Measurements from ENCODE around the gene ATRN. TPM values are rescaled to one million over a fixed set of nuclear protein-coding genes. Genes with fewer than 3 reads are reported as not detected.
"Not testable (repeated sequence)": the region's sequence is repeated elsewhere in the genome, so short reads cannot be mapped to it uniquely, and the experiment has no call there.

Gene ATRN
- total and polyA plus RNA-seq, 2 of the 8 experiments (the other 6 are each of a cell fraction or from before 2014, with no cell fraction given): 12.0 to 17.4 TPM

DNA sequence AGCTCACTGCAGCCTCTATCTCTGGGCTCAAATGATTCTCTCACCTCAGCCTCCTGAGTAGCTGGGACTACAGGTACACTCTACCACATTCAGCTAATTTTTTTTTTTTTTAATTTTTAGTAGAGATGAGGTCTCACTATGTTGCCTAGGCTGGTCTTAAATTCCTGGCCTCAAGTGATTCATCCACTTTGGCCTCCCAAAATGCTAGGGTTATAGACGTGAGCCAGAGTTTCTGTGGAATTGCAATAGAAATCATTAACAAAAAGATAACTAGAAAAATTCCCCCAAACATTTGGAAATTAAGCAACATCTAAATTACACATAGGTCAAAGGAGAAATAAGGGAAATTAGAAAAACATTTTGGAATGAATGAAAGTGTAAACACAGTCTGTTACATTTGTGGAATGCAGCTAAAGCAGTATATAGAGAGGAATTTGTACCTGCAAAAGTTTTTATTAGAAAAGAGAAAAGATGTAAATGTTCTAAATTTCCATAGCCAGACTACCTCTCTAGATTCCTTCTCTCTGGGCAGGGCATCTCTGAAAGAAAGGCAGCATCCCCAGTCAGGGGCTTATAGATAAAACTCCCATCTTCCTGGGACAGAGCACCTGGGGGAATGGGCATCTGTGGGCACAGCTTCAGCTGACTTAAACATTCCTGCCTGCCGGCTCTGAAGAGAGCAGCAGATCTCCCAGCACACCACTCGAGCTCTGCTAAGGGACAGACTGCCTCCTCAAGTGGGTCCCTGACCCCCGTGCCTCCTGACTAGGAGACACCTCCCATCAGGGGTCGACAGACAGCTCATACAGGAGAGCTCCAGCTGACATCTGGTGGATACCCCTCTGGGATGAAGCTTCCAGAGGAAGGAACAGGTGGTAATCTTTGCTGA is 51.3 kb downstream of the ATRN start (continued):
- TF ChIP-seq RFX5 (IDR thresholded peaks at IDR 0.05; ENCODE audit: borderline replicate concordance, low read depth, low read length) (no peak), NANOG (IDR thresholded peaks at IDR 0.05; ENCODE audit: insufficient read depth, low read depth, low read length, poor library complexity, severe bottlenecking) (no peak), KDM4A (IDR thresholded peaks at IDR 0.05; ENCODE audit: low read depth, low read length, severe bottlenecking) (no peak)

DNA sequence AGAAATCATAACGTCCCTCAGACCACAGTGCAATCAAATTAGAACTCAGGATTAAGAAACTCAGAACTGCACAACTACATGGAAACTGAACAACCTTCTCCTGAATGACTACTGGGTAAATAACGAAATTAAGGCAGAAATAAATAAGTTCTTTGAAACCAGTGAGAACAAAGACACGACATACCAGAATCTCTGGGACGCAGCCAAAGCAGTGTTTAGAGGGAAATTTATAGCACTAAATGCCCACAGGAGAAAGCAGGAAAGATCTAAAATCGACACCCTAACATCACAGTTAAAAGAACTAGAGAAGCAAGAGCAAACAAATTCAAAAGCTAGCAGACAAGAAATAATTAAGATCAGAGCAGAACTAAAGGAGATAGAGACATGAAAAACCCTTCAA is 53.9 kb downstream of the ATRN start:
- H3K9me3 ChIP-seq (ENCODE audit: insufficient read depth in 2 of 2, low read depth in 1 of 2, low read length in 1 of 2); H3K79me1 ChIP-seq (ENCODE audit: low read depth, low read length); H2BK12ac ChIP-seq (ENCODE audit: low read depth, low read length); H3K36me3 ChIP-seq (ENCODE audit: control insufficient read depth in 2 of 4, insufficient read depth in 4 of 4, low read length in 3 of 4); H3K4me2 ChIP-seq (ENCODE audit: insufficient read depth in 1 of 2, low read depth in 2 of 2, low read length in 2 of 2); H4K8ac ChIP-seq (ENCODE audit: extremely low read depth, insufficient read depth, low read length); H3K23ac ChIP-seq (ENCODE audit: insufficient read length); H4K91ac ChIP-seq (replicated peaks; ENCODE audit: insufficient read length, low read length); POLR2A ChIA-PET (ENCODE audit: partially characterized antibody); FAIRE-seq; H3K4ac ChIP-seq (replicated peaks; ENCODE audit: insufficient read length, low read depth, low read length); H4K5ac ChIP-seq (ENCODE audit: insufficient read length, low read depth, low read length); H2BK5ac ChIP-seq (ENCODE audit: low read depth, low read length); H3K27me3 ChIP-seq (replicated peaks in 1 of 4; ENCODE audit: control insufficient read depth in 3 of 4, extremely low read depth in 1 of 4, insufficient read depth in 3 of 4, low read length in 3 of 4); H2BK15ac ChIP-seq (ENCODE audit: low read length); CTCF ChIA-PET (ENCODE audit: partially characterized antibody); H3K23me2 ChIP-seq (ENCODE audit: low read depth, low read length); H3K56ac ChIP-seq (replicated peaks; ENCODE audit: insufficient read length, low read depth, low read length); H3K79me2 ChIP-seq (ENCODE audit: control insufficient read depth in 1 of 2, insufficient read depth in 2 of 2, low read length in 2 of 2); H4K20me1 ChIP-seq (replicated peaks in 1 of 2; ENCODE audit: control insufficient read depth in 1 of 2, insufficient read depth in 2 of 2, low read length in 2 of 2); DNase-seq (ENCODE audit: low read depth in 1 of 2, low spot score in 2 of 2); H3K9ac ChIP-seq (replicated peaks in 1 of 4; ENCODE audit: extremely low read depth in 1 of 4, low read depth in 3 of 4, low read length in 3 of 4); H3K14ac ChIP-seq (ENCODE audit: insufficient read length); H2BK20ac ChIP-seq (ENCODE audit: low read length); H3K4me1 ChIP-seq (replicated peaks in 1 of 4; ENCODE audit: control insufficient read depth in 3 of 4, insufficient read depth in 4 of 4, low read length in 3 of 4); H2AK5ac ChIP-seq (ENCODE audit: low read depth, low read length); H2BK120ac ChIP-seq (replicated peaks; ENCODE audit: low read depth, low read length); H2AFZ ChIP-seq (ENCODE audit: low read length); H3K18ac ChIP-seq (ENCODE audit: extremely low read depth, low read length); H3K27ac ChIP-seq (ENCODE audit: low read depth, low read length); H3K4me3 ChIP-seq (ENCODE audit: extremely low read depth in 1 of 4, insufficient read depth in 2 of 4, low read depth in 3 of 4, low read length in 4 of 4): not testable (repeated sequence)
- 88% methylated on average over 5 of the region's 5 CpGs; no CpG with 5 or more reads in 1 of the 2 experiments for WGBS, 2 experiments (ENCODE audit: extremely low coverage in 1 of 2, insufficient coverage in 1 of 2, insufficient read length in 1 of 2, insufficient replicate concordance in 2 of 2, low coverage in 1 of 2, low lambda C conversion rate in 2 of 2, missing lambda C conversion rate in 1 of 2)

All from H1 (cell line).